ENCODE measurements around the gene SHOC2. TPM values are rescaled to one million over a fixed set of nuclear protein-coding genes. Genes with fewer than 3 reads are reported as not detected.

The SHOC2 gene
- total and polyA plus RNA-seq, 2 of the 13 experiments (the other 11 are each of a cell fraction or from before 2014, with no cell fraction given), result 8.6 to 25.5 TPM

DNA sequence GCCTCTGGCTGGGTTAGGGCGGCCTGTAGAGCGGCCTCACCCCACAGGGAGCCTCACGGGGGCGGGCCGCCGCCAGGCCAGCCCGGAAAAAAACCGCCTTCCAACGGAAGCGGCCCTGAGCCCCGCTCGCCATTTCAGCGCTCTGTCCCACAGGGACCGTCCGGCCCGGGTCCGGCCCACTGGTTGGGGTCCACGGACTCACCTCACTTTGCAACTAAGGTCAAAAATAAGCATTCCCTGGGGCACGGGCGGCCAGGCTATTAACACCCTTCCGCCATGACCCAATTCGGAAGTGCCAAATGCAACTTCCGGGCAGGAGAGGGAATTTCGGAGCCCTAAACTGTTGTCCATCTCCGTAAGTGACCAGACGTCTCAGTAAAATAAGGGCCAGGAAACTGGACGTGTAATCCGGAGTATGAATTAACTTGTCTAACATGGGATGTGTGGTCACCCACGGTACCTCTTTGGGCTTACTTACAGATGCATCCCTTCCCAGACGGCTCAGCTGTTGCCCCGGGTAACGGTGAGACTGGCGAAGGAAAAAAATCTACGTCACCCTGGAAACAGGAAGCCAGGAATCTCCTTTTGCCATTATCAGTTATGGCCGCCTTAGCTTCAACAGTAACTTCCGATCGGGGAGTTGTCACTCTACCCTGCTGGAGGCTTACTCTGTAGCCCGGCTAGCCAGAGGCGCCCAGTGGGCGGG lies 608 bp upstream of the SHOC2 start, which contains the start of gene BBIP1 (continued):
- TF ChIP-seq ZNF225 (CRISPR knock-in tag; IDR thresholded peaks at IDR 0.05) (peak; percentile 52; the same call in 1 of the 2 replicates), ZBTB3 (CRISPR knock-in tag; IDR thresholded peaks at IDR 0.05; ENCODE audit: borderline replicate concordance, low read depth) (no peak), ZNF782 (CRISPR knock-in tag; IDR thresholded peaks at IDR 0.05; ENCODE audit: borderline replicate concordance) (no peak), SKI (IDR thresholded peaks at IDR 0.05; ENCODE audit: partially characterized antibody) (peak; percentile 39), ZNF615 (CRISPR knock-in tag; IDR thresholded peaks at IDR 0.05; ENCODE audit: borderline replicate concordance) (no peak; the same call in 1 of the 2 replicates)
- TF ChIP-seq, protein P1, sequence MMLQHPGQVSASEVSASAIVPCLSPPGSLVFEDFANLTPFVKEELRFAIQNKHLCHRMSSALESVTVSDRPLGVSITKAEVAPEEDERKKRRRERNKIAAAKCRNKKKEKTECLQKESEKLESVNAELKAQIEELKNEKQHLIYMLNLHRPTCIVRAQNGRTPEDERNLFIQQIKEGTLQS (CRISPR knock-in tag; IDR thresholded peaks at IDR 0.05), result peak; percentile 17; the same call in 1 of the 2 replicates
- TF ChIP-seq, protein P2, sequence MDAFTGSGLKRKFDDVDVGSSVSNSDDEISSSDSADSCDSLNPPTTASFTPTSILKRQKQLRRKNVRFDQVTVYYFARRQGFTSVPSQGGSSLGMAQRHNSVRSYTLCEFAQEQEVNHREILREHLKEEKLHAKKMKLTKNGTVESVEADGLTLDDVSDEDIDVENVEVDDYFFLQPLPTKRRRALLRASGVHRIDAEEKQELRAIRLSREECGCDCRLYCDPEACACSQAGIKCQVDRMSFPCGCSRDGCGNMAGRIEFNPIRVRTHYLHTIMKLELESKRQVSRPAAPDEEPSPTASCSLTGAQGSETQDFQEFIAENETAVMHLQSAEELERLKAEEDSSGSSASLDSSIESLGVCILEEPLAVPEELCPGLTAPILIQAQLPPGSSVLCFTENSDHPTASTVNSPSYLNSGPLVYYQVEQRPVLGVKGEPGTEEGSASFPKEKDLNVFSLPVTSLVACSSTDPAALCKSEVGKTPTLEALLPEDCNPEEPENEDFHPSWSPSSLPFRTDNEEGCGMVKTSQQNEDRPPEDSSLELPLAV (CRISPR knock-in tag; conservative IDR thresholded peaks at IDR 0.05; ENCODE audit: low read depth), result no peak
- TF ChIP-seq, protein P3, sequence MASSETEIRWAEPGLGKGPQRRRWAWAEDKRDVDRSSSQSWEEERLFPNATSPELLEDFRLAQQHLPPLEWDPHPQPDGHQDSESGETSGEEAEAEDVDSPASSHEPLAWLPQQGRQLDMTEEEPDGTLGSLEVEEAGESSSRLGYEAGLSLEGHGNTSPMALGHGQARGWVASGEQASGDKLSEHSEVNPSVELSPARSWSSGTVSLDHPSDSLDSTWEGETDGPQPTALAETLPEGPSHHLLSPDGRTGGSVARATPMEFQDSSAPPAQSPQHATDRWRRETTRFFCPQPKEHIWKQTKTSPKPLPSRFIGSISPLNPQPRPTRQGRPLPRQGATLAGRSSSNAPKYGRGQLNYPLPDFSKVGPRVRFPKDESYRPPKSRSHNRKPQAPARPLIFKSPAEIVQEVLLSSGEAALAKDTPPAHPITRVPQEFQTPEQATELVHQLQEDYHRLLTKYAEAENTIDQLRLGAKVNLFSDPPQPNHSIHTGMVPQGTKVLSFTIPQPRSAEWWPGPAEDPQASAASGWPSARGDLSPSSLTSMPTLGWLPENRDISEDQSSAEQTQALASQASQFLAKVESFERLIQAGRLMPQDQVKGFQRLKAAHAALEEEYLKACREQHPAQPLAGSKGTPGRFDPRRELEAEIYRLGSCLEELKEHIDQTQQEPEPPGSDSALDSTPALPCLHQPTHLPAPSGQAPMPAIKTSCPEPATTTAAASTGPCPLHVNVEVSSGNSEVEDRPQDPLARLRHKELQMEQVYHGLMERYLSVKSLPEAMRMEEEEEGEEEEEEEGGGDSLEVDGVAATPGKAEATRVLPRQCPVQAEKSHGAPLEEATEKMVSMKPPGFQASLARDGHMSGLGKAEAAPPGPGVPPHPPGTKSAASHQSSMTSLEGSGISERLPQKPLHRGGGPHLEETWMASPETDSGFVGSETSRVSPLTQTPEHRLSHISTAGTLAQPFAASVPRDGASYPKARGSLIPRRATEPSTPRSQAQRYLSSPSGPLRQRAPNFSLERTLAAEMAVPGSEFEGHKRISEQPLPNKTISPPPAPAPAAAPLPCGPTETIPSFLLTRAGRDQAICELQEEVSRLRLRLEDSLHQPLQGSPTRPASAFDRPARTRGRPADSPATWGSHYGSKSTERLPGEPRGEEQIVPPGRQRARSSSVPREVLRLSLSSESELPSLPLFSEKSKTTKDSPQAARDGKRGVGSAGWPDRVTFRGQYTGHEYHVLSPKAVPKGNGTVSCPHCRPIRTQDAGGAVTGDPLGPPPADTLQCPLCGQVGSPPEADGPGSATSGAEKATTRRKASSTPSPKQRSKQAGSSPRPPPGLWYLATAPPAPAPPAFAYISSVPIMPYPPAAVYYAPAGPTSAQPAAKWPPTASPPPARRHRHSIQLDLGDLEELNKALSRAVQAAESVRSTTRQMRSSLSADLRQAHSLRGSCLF (CRISPR knock-in tag; IDR thresholded peaks at IDR 0.05; ENCODE audit: borderline replicate concordance), result peak; percentile 94; the same call in 1 of the 2 replicates
- TF ChIP-seq, protein P4, sequence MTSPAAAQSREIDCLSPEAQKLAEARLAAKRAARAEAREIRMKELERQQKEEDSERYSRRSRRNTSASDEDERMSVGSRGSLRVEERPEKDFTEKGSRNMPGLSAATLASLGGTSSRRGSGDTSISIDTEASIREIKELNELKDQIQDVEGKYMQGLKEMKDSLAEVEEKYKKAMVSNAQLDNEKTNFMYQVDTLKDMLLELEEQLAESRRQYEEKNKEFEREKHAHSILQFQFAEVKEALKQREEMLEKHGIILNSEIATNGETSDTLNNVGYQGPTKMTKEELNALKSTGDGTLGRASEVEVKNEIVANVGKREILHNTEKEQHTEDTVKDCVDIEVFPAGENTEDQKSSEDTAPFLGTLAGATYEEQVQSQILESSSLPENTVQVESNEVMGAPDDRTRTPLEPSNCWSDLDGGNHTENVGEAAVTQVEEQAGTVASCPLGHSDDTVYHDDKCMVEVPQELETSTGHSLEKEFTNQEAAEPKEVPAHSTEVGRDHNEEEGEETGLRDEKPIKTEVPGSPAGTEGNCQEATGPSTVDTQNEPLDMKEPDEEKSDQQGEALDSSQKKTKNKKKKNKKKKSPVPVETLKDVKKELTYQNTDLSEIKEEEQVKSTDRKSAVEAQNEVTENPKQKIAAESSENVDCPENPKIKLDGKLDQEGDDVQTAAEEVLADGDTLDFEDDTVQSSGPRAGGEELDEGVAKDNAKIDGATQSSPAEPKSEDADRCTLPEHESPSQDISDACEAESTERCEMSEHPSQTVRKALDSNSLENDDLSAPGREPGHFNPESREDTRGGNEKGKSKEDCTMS (CRISPR knock-in tag; conservative IDR thresholded peaks at IDR 0.05), result no peak
- TF ChIP-seq, protein P5, sequence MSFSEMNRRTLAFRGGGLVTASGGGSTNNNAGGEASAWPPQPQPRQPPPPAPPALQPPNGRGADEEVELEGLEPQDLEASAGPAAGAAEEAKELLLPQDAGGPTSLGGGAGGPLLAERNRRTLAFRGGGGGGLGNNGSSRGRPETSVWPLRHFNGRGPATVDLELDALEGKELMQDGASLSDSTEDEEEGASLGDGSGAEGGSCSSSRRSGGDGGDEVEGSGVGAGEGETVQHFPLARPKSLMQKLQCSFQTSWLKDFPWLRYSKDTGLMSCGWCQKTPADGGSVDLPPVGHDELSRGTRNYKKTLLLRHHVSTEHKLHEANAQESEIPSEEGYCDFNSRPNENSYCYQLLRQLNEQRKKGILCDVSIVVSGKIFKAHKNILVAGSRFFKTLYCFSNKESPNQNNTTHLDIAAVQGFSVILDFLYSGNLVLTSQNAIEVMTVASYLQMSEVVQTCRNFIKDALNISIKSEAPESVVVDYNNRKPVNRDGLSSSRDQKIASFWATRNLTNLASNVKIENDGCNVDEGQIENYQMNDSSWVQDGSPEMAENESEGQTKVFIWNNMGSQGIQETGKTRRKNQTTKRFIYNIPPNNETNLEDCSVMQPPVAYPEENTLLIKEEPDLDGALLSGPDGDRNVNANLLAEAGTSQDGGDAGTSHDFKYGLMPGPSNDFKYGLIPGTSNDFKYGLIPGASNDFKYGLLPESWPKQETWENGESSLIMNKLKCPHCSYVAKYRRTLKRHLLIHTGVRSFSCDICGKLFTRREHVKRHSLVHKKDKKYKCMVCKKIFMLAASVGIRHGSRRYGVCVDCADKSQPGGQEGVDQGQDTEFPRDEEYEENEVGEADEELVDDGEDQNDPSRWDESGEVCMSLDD (CRISPR knock-in tag; IDR thresholded peaks at IDR 0.05; ENCODE audit: borderline replicate concordance), result 0 out of 2 replicates have a peak, but pooled peaks have one; percentile 73
